Uterus (tissue), 2 donors: ENCODE results near the gene CXXC1.

Experiments used
- POLR2A ChIP-seq, 2 donors: fragments of 450-650 bp; IDR thresholded peaks; one replicate each; pipeline ENCODE4 v1.6.1; 2016; ENCODE audit warnings: antibody characterized with exemption in 2 of 2, mild to moderate bottlenecking in 1 of 2, moderate library complexity in 1 of 2
- TF ChIP-seq, protein P1 (sequence below), 4 experiments: fragments of 200-600 bp in 2 of 4; fragments of 450-650 bp in 2 of 4; sonication (generic) in 2 of 4; IDR thresholded peaks; one replicate each; pipeline ENCODE4 v1.5.1; 2016 to 2019; ENCODE audit warnings: antibody characterized with exemption in 4 of 4, mild to moderate bottlenecking in 2 of 4, moderate library complexity in 1 of 4

DNA sequence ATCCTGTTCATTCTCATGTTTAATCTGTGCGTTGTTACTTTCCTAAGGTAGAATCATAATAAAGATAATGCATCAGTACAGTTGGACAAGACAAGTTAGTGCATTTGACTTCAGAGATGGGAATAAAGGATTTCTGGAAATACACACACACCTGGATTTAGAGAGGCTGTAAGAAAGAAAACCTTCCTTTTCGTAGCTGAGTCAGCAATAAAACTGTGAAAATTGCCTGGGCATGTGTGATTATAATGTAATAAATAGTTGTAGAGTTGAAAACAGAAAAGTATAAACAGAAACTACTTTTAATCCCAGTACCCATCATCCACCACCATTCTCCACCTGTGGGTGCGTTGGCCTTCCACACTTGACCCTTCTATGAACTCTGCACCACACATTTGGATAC lies 36.6 kb downstream of the CXXC1 start:
- TF ChIP-seq, protein P1, sequence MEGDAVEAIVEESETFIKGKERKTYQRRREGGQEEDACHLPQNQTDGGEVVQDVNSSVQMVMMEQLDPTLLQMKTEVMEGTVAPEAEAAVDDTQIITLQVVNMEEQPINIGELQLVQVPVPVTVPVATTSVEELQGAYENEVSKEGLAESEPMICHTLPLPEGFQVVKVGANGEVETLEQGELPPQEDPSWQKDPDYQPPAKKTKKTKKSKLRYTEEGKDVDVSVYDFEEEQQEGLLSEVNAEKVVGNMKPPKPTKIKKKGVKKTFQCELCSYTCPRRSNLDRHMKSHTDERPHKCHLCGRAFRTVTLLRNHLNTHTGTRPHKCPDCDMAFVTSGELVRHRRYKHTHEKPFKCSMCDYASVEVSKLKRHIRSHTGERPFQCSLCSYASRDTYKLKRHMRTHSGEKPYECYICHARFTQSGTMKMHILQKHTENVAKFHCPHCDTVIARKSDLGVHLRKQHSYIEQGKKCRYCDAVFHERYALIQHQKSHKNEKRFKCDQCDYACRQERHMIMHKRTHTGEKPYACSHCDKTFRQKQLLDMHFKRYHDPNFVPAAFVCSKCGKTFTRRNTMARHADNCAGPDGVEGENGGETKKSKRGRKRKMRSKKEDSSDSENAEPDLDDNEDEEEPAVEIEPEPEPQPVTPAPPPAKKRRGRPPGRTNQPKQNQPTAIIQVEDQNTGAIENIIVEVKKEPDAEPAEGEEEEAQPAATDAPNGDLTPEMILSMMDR (IDR thresholded peaks at IDR 0.05) = no peak
- TF ChIP-seq POLR2A (IDR thresholded peaks at IDR 0.05) = no peak
